ENCODE data around the gene ZFAND4. TPM values are rescaled to one million over a fixed set of nuclear protein-coding genes. Genes with fewer than 3 reads are reported as not detected.
"Not testable (repeated sequence)": the region's sequence is repeated elsewhere in the genome, so short reads cannot be mapped to it uniquely, and the experiment has no call there.

Gene ZFAND4
- polyA plus RNA-seq, 3 donors, result 4.4 to 5.9 (median 5.1) TPM

- H3K4me1 ChIP-seq (ENCODE audit: control insufficient read depth in 1 of 2, insufficient read depth in 2 of 2, low read length in 2 of 2); H3K4me2 ChIP-seq (replicated peaks; ENCODE audit: extremely low read depth, low read length, poor library complexity, severe bottlenecking); H2AFZ ChIP-seq (ENCODE audit: insufficient read depth, low read depth, low read length, poor library complexity, severe bottlenecking); H3K27ac ChIP-seq (ENCODE audit: low read depth in 1 of 2, low read length in 2 of 2); H3K79me2 ChIP-seq (ENCODE audit: insufficient read depth, low read length); H3K27me3 Mint-ChIP-seq (ENCODE audit: low read depth in 3 of 3); H3K27ac Mint-ChIP-seq; H3K4me1 Mint-ChIP-seq; H3K9me3 Mint-ChIP-seq; H3K9ac ChIP-seq (ENCODE audit: insufficient read depth, low read length, poor library complexity, severe bottlenecking); intact Hi-C loops (cut with micrococcal nuclease); H3K4me3 ChIP-seq (replicated peaks in 1 of 3; ENCODE audit: low read depth in 2 of 3, low read length in 3 of 3); H4K20me1 ChIP-seq (ENCODE audit: insufficient read depth, low read length); DNase-seq; H3K27me3 ChIP-seq (ENCODE audit: control insufficient read depth in 2 of 2, insufficient read depth in 2 of 2, low read length in 2 of 2); H3K9me3 ChIP-seq (replicated peaks in 1 of 2; ENCODE audit: control insufficient read depth in 1 of 2, insufficient read depth in 1 of 2, low read length in 2 of 2); H3K36me3 ChIP-seq (replicated peaks in 1 of 2; ENCODE audit: control insufficient read depth in 1 of 2, insufficient read depth in 2 of 2, low read length in 2 of 2); H3K4me3 Mint-ChIP-seq: not testable (repeated sequence)
- no CpG with 5 or more reads among the region's 3 CpGs for WGBS (ENCODE audit: insufficient coverage)
- peaks cover 10 to 21% of the 10 kb centered on the region in 2 donors for H3K36me3 Mint-ChIP-seq
Observed at GRCh38 chr10:45717053-45717452, 44.5 kb upstream of the ZFAND4 start.

GRCh38 chr10:45711223-45711622 is 38.7 kb upstream of the ZFAND4 start:
- Mint-ChIP-seq H3K4me1 (peaks cover 18% of the 10 kb centered on the region), H3K36me3 (peaks cover 6 to 14% of the 10 kb centered on the region in 2 donors), H3K27ac (peak overlapping the region; percentile 13 to 82 (median 72))
- H3K9me3 ChIP-seq (replicated peaks in 1 of 2; ENCODE audit: control insufficient read depth in 1 of 2, insufficient read depth in 1 of 2, low read length in 2 of 2); H2AFZ ChIP-seq (ENCODE audit: insufficient read depth, low read depth, low read length, poor library complexity, severe bottlenecking); H3K9me3 Mint-ChIP-seq; H3K36me3 ChIP-seq (replicated peaks in 1 of 2; ENCODE audit: control insufficient read depth in 1 of 2, insufficient read depth in 2 of 2, low read length in 2 of 2); H3K4me3 ChIP-seq (replicated peaks in 1 of 3; ENCODE audit: low read depth in 2 of 3, low read length in 3 of 3); H3K4me2 ChIP-seq (replicated peaks; ENCODE audit: extremely low read depth, low read length, poor library complexity, severe bottlenecking); H3K4me3 Mint-ChIP-seq; H3K27me3 Mint-ChIP-seq (ENCODE audit: low read depth in 3 of 3); DNase-seq; H4K20me1 ChIP-seq (ENCODE audit: insufficient read depth, low read length); intact Hi-C loops (cut with micrococcal nuclease); H3K79me2 ChIP-seq (ENCODE audit: insufficient read depth, low read length); H3K9ac ChIP-seq (ENCODE audit: insufficient read depth, low read length, poor library complexity, severe bottlenecking); H3K27me3 ChIP-seq (ENCODE audit: control insufficient read depth in 2 of 2, insufficient read depth in 2 of 2, low read length in 2 of 2): not testable (repeated sequence)
- WGBS (ENCODE audit: insufficient coverage), result no CpG with 5 or more reads among the region's 5 CpGs
- Histone ChIP-seq H3K4me1 (ENCODE audit: control insufficient read depth in 1 of 2, insufficient read depth in 2 of 2, low read length in 2 of 2) (peaks cover 10 to 13% of the 10 kb centered on the region in 2 donors), H3K27ac (ENCODE audit: low read depth in 1 of 2, low read length in 2 of 2) (peak overlapping the region; percentile 50 to 82)

GRCh38 chr10:45710200-45710796 is 37.7 kb upstream of the ZFAND4 start:
- H3K36me3 ChIP-seq (replicated peaks in 1 of 2; ENCODE audit: control insufficient read depth in 1 of 2, insufficient read depth in 2 of 2, low read length in 2 of 2); H4K20me1 ChIP-seq (ENCODE audit: insufficient read depth, low read length); H3K27me3 Mint-ChIP-seq (ENCODE audit: low read depth in 3 of 3); H3K79me2 ChIP-seq (ENCODE audit: insufficient read depth, low read length); H2AFZ ChIP-seq (ENCODE audit: insufficient read depth, low read depth, low read length, poor library complexity, severe bottlenecking); intact Hi-C loops (cut with micrococcal nuclease); H3K9me3 ChIP-seq (replicated peaks in 1 of 2; ENCODE audit: control insufficient read depth in 1 of 2, insufficient read depth in 1 of 2, low read length in 2 of 2); H3K9me3 Mint-ChIP-seq; H3K4me2 ChIP-seq (replicated peaks; ENCODE audit: extremely low read depth, low read length, poor library complexity, severe bottlenecking); H3K4me3 ChIP-seq (replicated peaks in 1 of 3; ENCODE audit: low read depth in 2 of 3, low read length in 3 of 3); H3K9ac ChIP-seq (ENCODE audit: insufficient read depth, low read length, poor library complexity, severe bottlenecking); H3K27me3 ChIP-seq (ENCODE audit: control insufficient read depth in 2 of 2, insufficient read depth in 2 of 2, low read length in 2 of 2): not testable (repeated sequence)
- Mint-ChIP-seq H3K4me1 (peaks cover 23% of the 10 kb centered on the region), H3K36me3 (peaks cover 8 to 14% of the 10 kb centered on the region in 2 donors), H3K27ac (peak overlapping the region; percentile 66 to 82 (median 80)), H3K4me3 (peak overlapping the region in 1 of 2 donors; percentile 48)
- peaks cover 10 to 16% of the 10 kb centered on the region in 2 donors for H3K4me1 ChIP-seq (ENCODE audit: control insufficient read depth in 1 of 2, insufficient read depth in 2 of 2, low read length in 2 of 2)
- H3K27ac ChIP-seq (ENCODE audit: low read depth in 1 of 2, low read length in 2 of 2), result peak overlapping the region; percentile 50 to 82
- DNase-seq, result peak in 2 of 3 donors; percentile 15 to 16
- no CpG with 5 or more reads among the region's 3 CpGs for WGBS (ENCODE audit: insufficient coverage)

GRCh38 chr10:45678467-45678866 is 5.9 kb upstream of the ZFAND4 start:
- not testable (repeated sequence) for H3K9ac ChIP-seq (ENCODE audit: insufficient read depth, low read length, poor library complexity, severe bottlenecking); H3K4me1 Mint-ChIP-seq; H3K36me3 ChIP-seq (replicated peaks in 1 of 2; ENCODE audit: control insufficient read depth in 1 of 2, insufficient read depth in 2 of 2, low read length in 2 of 2); H3K79me2 ChIP-seq (ENCODE audit: insufficient read depth, low read length); H3K4me3 Mint-ChIP-seq; H3K27ac Mint-ChIP-seq; H3K9me3 ChIP-seq (replicated peaks in 1 of 2; ENCODE audit: control insufficient read depth in 1 of 2, insufficient read depth in 1 of 2, low read length in 2 of 2); H3K4me1 ChIP-seq (ENCODE audit: control insufficient read depth in 1 of 2, insufficient read depth in 2 of 2, low read length in 2 of 2); H3K27me3 Mint-ChIP-seq (ENCODE audit: low read depth in 3 of 3); H3K36me3 Mint-ChIP-seq; DNase-seq; H3K27me3 ChIP-seq (ENCODE audit: control insufficient read depth in 2 of 2, insufficient read depth in 2 of 2, low read length in 2 of 2); H2AFZ ChIP-seq (ENCODE audit: insufficient read depth, low read depth, low read length, poor library complexity, severe bottlenecking); H3K4me2 ChIP-seq (replicated peaks; ENCODE audit: extremely low read depth, low read length, poor library complexity, severe bottlenecking); H3K27ac ChIP-seq (ENCODE audit: low read depth in 1 of 2, low read length in 2 of 2); H3K9me3 Mint-ChIP-seq; H3K4me3 ChIP-seq (replicated peaks in 1 of 3; ENCODE audit: low read depth in 2 of 3, low read length in 3 of 3); H4K20me1 ChIP-seq (ENCODE audit: insufficient read depth, low read length)
- intact Hi-C loops (cut with micrococcal nuclease), result loop anchor here in 1 of 2 donors (10.0 kb wide), 1 partner anchor 214 kb away; no protein-coding TSS in a partner anchor
- WGBS (ENCODE audit: insufficient coverage), result 98% methylated on average over 10 of the region's 14 CpGs
